Measurements from ENCODE around the gene ETHE1. TPM values are rescaled to one million over a fixed set of nuclear protein-coding genes. Genes with fewer than 3 reads are reported as not detected.
A peak's percentile ranks its signal among the peaks of the same experiment; 100 is the strongest.

ETHE1 gene
- total and polyA plus RNA-seq, 7 donors: 13.0 to 22.8 (median 18.5) TPM

DNA sequence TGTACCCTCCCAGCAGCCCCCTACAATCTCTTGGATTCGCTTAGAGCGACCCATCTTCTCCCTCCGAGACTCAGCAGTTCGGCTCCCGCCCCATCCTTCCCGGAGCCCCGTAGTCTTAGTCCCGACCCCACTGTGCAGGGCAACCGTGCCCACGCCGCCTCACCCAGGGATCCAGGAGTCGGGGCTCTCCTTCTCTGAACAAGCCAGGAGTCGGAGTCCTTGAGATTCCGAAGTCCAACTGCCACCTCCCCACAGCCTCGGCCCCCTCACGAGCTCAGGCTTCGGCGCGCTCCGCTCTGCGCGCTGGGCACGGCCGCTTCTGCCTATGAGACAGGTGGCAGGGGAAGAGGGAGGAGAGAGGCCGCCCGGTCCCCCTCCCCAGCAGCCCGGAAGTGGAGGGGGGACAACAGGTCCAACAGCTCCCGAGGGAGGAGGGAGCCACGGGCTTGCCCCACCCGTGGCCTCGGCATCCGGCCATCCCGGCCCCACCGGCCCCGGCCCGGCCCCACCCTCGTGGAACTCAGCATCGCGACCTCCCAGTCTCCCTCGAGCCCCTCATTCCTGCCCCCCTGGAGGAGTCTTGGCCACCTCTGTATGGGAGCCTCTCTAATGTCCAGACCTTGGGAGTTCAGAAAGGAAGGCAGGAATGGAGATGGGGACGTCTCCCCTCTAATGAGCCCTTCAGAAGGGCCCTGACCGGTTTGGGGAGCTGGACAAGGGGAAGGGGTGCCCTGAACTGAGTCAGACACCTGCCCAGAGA is 22.4 kb downstream of the ETHE1 start, which contains the start of gene PHLDB3:
Gene PHLDB3 (minus strand): TSS at position 321 of the 760 bp plus-strand sequence. CDS start 628 bp downstream, outside the sequence.
- intact Hi-C loops (cut with DNase I): loop anchor here (5.0 kb wide), 2 partner anchors 37 to 42 kb away; partner anchors contain the start of gene LYPD3 (in 1 of the 2)
- Histone ChIP-seq H3K4me3 (peak within 1 kb of the TSS; percentile 79), H3K27me3 (ENCODE audit: insufficient read depth in 3 of 3, low read length in 2 of 3) (no peaks in the 10 kb centered on the region), H3K27ac (peak within 1 kb of the TSS; percentile 75), H3K9me3 (no peaks in the 10 kb centered on the region), H3K4me1 (peaks cover 11% of the 10 kb centered on the region), H3K36me3 (ENCODE audit: insufficient read depth in 1 of 2, low read depth in 1 of 2) (peaks cover 0 to 28% of the 10 kb centered on the region in 2 donors)
- TF ChIP-seq, protein P1, sequence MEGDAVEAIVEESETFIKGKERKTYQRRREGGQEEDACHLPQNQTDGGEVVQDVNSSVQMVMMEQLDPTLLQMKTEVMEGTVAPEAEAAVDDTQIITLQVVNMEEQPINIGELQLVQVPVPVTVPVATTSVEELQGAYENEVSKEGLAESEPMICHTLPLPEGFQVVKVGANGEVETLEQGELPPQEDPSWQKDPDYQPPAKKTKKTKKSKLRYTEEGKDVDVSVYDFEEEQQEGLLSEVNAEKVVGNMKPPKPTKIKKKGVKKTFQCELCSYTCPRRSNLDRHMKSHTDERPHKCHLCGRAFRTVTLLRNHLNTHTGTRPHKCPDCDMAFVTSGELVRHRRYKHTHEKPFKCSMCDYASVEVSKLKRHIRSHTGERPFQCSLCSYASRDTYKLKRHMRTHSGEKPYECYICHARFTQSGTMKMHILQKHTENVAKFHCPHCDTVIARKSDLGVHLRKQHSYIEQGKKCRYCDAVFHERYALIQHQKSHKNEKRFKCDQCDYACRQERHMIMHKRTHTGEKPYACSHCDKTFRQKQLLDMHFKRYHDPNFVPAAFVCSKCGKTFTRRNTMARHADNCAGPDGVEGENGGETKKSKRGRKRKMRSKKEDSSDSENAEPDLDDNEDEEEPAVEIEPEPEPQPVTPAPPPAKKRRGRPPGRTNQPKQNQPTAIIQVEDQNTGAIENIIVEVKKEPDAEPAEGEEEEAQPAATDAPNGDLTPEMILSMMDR (IDR thresholded peaks at IDR 0.05): no peak
- 3% methylated on average over 34 to 42 of the region's 42 CpGs for WGBS, 3 donors
- peak; percentile 44 to 63 for DNase-seq
- ATAC-seq: peak; percentile 25 to 59 (median 44)

DNA sequence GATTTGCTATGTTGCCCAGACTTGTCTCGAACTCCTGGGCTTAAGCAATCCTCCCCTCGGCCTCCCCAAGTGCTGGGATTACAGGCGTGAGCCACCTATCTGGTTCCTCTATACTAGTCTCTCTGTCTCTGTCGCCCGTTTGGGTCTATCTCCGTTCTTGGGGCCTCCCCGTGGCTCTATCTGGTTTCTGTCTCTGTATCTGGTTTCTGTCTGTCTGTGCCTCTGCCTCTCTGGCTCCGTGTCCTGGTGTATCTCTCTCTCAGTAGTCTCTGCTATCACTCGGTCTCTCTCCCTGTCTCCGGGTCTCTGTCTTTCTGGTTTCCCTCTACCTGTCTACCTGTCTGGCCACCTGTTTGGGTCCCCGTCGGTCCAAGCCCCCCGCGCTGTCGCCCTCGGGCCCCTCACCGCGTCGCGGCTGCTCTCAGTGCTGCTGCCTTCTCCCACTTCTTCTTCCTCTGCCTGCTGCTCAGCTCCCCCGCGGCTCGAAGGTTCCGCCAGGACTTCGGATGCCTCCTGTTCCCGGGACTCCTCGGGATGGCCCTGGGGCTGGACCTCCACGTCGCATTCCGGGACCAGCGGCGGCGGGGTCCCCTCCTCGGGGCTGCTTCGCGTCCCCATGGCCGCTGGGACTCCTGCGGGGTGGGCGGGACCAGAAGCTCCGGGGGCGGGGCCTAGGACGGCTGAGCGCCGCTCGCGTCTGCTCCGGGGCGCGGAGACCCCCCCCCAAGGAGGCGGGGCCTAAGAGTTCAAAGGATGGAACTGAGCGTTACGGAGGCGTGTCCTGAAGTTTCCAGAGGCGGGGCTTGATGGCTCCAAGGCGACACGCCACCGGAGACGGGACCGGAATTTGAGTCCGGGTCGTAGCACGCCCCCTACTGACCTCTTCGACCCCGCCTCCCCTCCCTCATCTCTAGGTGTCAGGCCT is 23.2 kb downstream of the ETHE1 start:
- H3K36me3 ChIP-seq (ENCODE audit: insufficient read depth in 1 of 2, low read depth in 1 of 2): peaks cover 0 to 23% of the 10 kb centered on the region in 2 donors
- 1 to 2% (median 1%) methylated on average over 63 to 64 of the region's 64 CpGs for WGBS, 3 donors
- peak; percentile 97 to 98 for DNase-seq
- ATAC-seq: peak; percentile 99 to 100 (median 99)
- peak overlapping the region; percentile 75 for H3K27ac ChIP-seq
- TF ChIP-seq, protein P1 (IDR thresholded peaks at IDR 0.05): no peak
- intact Hi-C loops (cut with DNase I): loop anchor here (5.0 kb wide), 2 partner anchors 36 to 41 kb away; partner anchors contain the start of gene LYPD3 (in 1 of the 2)
- peak overlapping the region; percentile 79 for H3K4me3 ChIP-seq
- H3K4me1 ChIP-seq: peaks cover 11% of the 10 kb centered on the region
- H3K9me3 ChIP-seq: no peaks in the 10 kb centered on the region
- H3K27me3 ChIP-seq (ENCODE audit: insufficient read depth in 3 of 3, low read length in 2 of 3): no peaks in the 10 kb centered on the region

DNA sequence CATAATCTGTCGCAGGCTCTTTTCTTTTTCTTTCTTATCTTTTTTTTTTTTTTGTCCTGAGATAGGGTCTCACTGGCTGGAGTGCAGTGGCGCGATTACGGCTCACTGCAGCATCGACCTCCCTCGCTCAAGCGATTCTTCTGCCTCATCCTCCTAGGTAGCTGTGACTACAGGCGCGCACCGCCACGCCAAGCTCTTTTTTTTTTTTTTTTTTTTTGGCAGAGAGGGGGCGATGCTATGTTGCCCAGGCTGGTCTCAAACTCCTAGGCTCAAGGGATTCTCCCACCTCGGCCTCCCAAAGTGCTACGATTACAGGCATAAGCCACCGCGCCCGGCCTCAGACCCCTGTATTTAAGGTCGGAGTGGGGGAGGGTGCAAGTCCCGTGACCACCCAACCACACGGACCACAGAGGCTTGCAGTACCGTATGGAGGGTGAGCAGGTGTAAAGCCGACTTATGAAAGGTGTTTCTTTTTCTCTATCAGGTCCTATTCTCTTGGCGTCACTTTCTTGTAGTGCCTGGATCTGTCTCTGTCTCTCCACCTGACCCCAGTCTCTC is 24.5 kb downstream of the ETHE1 start:
- peaks cover 11% of the 10 kb centered on the region for H3K4me1 ChIP-seq
- peaks cover 0 to 18% of the 10 kb centered on the region in 2 donors for H3K36me3 ChIP-seq (ENCODE audit: insufficient read depth in 1 of 2, low read depth in 1 of 2)
- no peak overlapping the region for H3K27ac ChIP-seq
- TF ChIP-seq, protein P1 (IDR thresholded peaks at IDR 0.05): no peak
- DNase-seq (no peak), ATAC-seq (no peak)
- WGBS, 3 donors: 78 to 87% (median 86%) methylated on average over 23 of the region's 23 CpGs
- H3K4me3 ChIP-seq: no peak overlapping the region
- H3K27me3 ChIP-seq (ENCODE audit: insufficient read depth in 3 of 3, low read length in 2 of 3): no peaks in the 10 kb centered on the region
- no peaks in the 10 kb centered on the region for H3K9me3 ChIP-seq
- intact Hi-C loops (cut with DNase I): loop anchor here (5.0 kb wide), 2 partner anchors 35 to 40 kb away; partner anchors contain the start of gene LYPD3 (in 1 of the 2)

DNA sequence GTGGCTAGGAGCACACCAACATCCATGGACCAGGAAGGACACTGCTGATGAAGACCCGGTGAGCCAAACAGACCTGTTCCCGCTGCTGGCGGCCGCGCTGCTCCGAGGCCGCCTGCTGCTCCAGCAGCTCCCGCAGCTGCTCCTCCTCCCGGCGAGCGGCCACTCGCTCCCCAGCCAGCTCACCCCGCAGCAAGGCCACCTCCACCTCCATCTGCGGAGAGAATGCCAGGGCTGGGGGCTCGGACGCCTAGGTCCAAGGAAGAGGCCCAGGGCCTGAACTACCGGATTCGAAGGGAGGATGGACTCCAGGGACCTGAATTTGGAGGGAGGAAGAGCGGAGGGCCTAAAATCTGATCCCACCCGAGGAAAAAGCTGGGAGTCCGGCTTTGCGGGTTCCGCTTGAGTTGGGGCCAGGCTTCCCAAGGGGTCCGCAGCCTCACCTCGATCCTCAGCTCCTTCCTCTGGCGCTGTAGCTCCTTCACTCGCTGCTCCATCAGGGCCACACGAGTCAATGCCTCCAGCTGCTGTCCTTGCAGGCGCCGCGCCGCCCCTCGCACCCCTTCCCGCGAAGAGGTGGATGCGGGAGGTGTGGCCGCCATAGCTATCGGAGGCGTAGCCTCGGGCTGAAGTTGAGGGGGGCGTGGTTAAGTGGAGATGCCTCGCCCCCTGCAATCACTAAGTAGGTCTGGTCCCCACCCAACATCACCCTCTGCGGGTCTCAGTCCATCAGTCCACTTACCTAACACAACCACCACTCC is 25.2 kb downstream of the ETHE1 start:
- Histone ChIP-seq H3K9me3 (no peaks in the 10 kb centered on the region), H3K4me3 (no peak overlapping the region), H3K27ac (no peak overlapping the region), H3K4me1 (peaks cover 11% of the 10 kb centered on the region), H3K36me3 (ENCODE audit: insufficient read depth in 1 of 2, low read depth in 1 of 2) (peaks cover 0 to 25% of the 10 kb centered on the region in 2 donors), H3K27me3 (ENCODE audit: insufficient read depth in 3 of 3, low read length in 2 of 3) (no peaks in the 10 kb centered on the region)
- no peak for ATAC-seq
- WGBS, 3 donors: 70 to 75% (median 73%) methylated on average over 43 of the region's 43 CpGs
- TF ChIP-seq, protein P1 (IDR thresholded peaks at IDR 0.05): no peak
- DNase-seq: no peak
- intact Hi-C loops (cut with DNase I): loop anchor here (5.0 kb wide), 2 partner anchors 35 to 40 kb away; partner anchors contain the start of gene LYPD3 (in 1 of the 2)
